Measurements from ENCODE around the gene PHF3. TPM values are rescaled to one million over a fixed set of nuclear protein-coding genes. Genes with fewer than 3 reads are reported as not detected.

PHF3 gene
- total RNA-seq, 5 donors from 2014 or later (not counting 1 experiment from before 2014, with no cell fraction given), result 78.5 to 110 (median 93.3) TPM

DNA sequence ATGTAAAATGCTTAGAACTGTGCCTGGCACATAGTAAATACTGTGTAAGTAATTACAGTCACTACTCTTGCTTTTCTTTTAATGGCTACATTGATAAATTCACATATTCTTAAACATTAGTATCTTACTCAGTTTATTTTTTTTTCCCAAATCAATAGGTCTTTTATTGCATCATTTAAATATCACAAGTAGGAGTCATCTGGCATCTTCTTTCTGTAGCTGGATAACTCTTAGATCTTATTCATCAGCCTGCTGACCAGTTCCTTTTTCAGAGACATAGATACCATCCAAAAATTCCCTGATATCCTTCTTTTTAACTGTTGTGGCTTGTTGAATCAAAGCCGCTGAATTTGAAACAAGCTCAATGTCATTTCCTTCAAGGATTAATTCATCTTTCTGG, 20.0 kb upstream of the PHF3 start:
- H3K4me3 ChIP-seq (ENCODE audit: control insufficient read depth in 1 of 2, extremely low read depth in 1 of 2, low read length in 1 of 2), result no peak overlapping the region
- Mint-ChIP-seq H3K27ac (no peak overlapping the region), H3K27me3 (peaks cover 16 to 42% of the 10 kb centered on the region in 2 donors), H3K4me3 (no peak overlapping the region), H3K9me3 (no peaks in the 10 kb centered on the region), H3K36me3 (no peaks in the 10 kb centered on the region), H3K4me1 (peaks cover 0 to 5% (median 0%) of the 10 kb centered on the region in 3 donors)
- ATAC-seq (replicated peaks in 1 of 4) (no peak), DNase-seq (no peak)
- H3K36me3 ChIP-seq (ENCODE audit: control insufficient read depth in 2 of 2, extremely low read depth in 1 of 2, insufficient read depth in 1 of 2, low read length in 1 of 2), result no peaks in the 10 kb centered on the region
- WGBS (ENCODE audit: insufficient coverage), result 100% methylated on average over 1 of the region's 1 CpG
- CTCF ChIA-PET, result interaction anchor here in 1 of 2 donors (0.6 kb wide), 1 partner anchor 15 kb away, joined by 7 read pairs; no protein-coding TSS in a partner anchor
- peaks cover 0 to 5% of the 10 kb centered on the region in 2 experiments for H3K27me3 ChIP-seq (replicated peaks in 1 of 2; ENCODE audit: control insufficient read depth in 2 of 2, extremely low read depth in 1 of 2, insufficient read depth in 2 of 2, low read length in 1 of 2)
- no peak overlapping the region for H3K27ac ChIP-seq (ENCODE audit: low read length)
- no peaks in the 10 kb centered on the region for H3K4me1 ChIP-seq (ENCODE audit: control insufficient read depth in 1 of 2, extremely low read depth in 1 of 2, insufficient read depth in 2 of 2, low read length in 2 of 2)
- no peaks in the 10 kb centered on the region for H3K9me3 ChIP-seq
- POLR2A ChIA-PET, result no interaction called here

GRCh38 chr6:63624091-63624490, 11.5 kb upstream of the PHF3 start:
- DNase-seq (no peak), ATAC-seq (replicated peaks in 1 of 4) (no peak)
- H3K9me3 ChIP-seq, result no peaks in the 10 kb centered on the region
- no peaks in the 10 kb centered on the region for H3K9me3 Mint-ChIP-seq
- H3K4me1 Mint-ChIP-seq, result no peaks in the 10 kb centered on the region
- no peaks in the 10 kb centered on the region for H3K4me1 ChIP-seq (ENCODE audit: control insufficient read depth in 1 of 2, extremely low read depth in 1 of 2, insufficient read depth in 2 of 2, low read length in 2 of 2)
- no peak overlapping the region for H3K4me3 ChIP-seq (ENCODE audit: control insufficient read depth in 1 of 2, extremely low read depth in 1 of 2, low read length in 1 of 2)
- H3K27ac ChIP-seq (ENCODE audit: low read length), result no peak overlapping the region
- no peaks in the 10 kb centered on the region for H3K36me3 ChIP-seq (ENCODE audit: control insufficient read depth in 2 of 2, extremely low read depth in 1 of 2, insufficient read depth in 1 of 2, low read length in 1 of 2)
- H3K27me3 ChIP-seq (replicated peaks in 1 of 2; ENCODE audit: control insufficient read depth in 2 of 2, extremely low read depth in 1 of 2, insufficient read depth in 2 of 2, low read length in 1 of 2), result peaks cover 0 to 5% of the 10 kb centered on the region in 2 experiments
- 80% methylated on average over 1 of the region's 2 CpGs for WGBS (ENCODE audit: insufficient coverage)
- ChIA-PET POLR2A (interaction anchor here in 1 of 2 donors (0.5 kb wide), 1 partner anchor 11 kb away, joined by 6 read pairs; no protein-coding TSS in a partner anchor), CTCF (interaction anchor here in 1 of 2 donors (0.6 kb wide), 1 partner anchor 22 kb away, joined by 3 read pairs; no protein-coding TSS in a partner anchor)
- peaks cover 18 to 20% of the 10 kb centered on the region in 2 donors for H3K27me3 Mint-ChIP-seq
- H3K27ac Mint-ChIP-seq, result no peak overlapping the region
- H3K36me3 Mint-ChIP-seq, result no peaks in the 10 kb centered on the region
- no peak overlapping the region for H3K4me3 Mint-ChIP-seq

DNA sequence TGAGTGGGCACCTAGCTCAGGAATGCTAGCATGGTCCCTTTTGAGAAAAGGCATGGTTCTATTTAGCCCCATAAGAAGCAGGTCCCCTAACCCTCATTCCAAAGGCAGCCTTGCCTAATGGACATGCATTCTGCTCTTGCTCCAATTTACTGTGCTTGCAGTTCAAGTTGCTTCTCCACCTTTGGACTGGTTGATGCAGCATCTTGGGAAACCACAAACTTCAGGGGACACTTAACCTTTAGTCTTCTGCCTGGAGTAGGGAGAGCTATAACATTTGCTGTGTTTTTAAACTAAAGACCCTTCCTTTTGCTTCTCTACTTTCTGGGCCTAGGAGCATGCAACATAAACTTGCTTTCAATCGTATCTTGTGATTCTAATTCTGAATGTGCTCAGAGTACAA, 5.1 kb upstream of the PHF3 start:
- H3K27ac Mint-ChIP-seq, result no peak overlapping the region
- H3K4me1 Mint-ChIP-seq, result peaks cover 13 to 16% (median 14%) of the 10 kb centered on the region in 3 donors
- no peak for DNase-seq
- ChIA-PET POLR2A (no interaction called here), CTCF (interaction anchor here in 1 of 2 donors (0.6 kb wide), 1 partner anchor 74 kb away, joined by 3 read pairs; no protein-coding TSS in a partner anchor)
- Histone ChIP-seq H3K4me3 (ENCODE audit: control insufficient read depth in 1 of 2, extremely low read depth in 1 of 2, low read length in 1 of 2) (no peak overlapping the region), H3K27ac (ENCODE audit: low read length) (no peak overlapping the region), H3K9me3 (no peaks in the 10 kb centered on the region), H3K27me3 (replicated peaks in 1 of 2; ENCODE audit: control insufficient read depth in 2 of 2, extremely low read depth in 1 of 2, insufficient read depth in 2 of 2, low read length in 1 of 2) (peaks cover 0 to 3% of the 10 kb centered on the region in 2 experiments), H3K36me3 (ENCODE audit: control insufficient read depth in 2 of 2, extremely low read depth in 1 of 2, insufficient read depth in 1 of 2, low read length in 1 of 2) (no peaks in the 10 kb centered on the region), H3K4me1 (ENCODE audit: control insufficient read depth in 1 of 2, extremely low read depth in 1 of 2, insufficient read depth in 2 of 2, low read length in 2 of 2) (peaks cover 6 to 8% of the 10 kb centered on the region in 2 experiments)
- H3K27me3 Mint-ChIP-seq, result peaks cover 0 to 4% of the 10 kb centered on the region in 2 donors
- ATAC-seq (replicated peaks in 1 of 4), result no peak
- no peaks in the 10 kb centered on the region for H3K9me3 Mint-ChIP-seq
- WGBS (ENCODE audit: insufficient coverage), result no CpG with 5 or more reads among the region's 1 CpG
- H3K4me3 Mint-ChIP-seq, result no peak overlapping the region
- no peaks in the 10 kb centered on the region for H3K36me3 Mint-ChIP-seq

DNA sequence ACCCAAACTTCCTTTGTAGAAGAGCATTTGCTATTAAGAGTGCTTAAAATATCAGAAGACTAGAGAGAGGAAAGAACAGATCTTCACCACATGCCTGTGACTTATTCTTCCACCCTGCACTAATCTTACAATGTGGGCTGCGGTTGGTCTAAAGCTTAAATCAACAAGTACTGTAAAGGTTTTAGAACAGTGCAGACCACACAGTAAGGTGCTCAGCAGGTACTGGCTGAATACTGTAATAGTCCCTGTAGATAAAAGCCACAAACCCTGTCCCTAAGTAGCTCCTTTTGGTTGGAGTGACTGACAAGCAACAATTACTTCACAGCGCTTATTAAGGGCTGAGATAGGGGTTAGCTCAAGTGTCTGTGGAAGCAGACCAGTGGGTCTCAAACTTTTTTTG, 972 bp upstream of the PHF3 start:
- Histone ChIP-seq H3K27me3 (replicated peaks in 1 of 2; ENCODE audit: control insufficient read depth in 2 of 2, extremely low read depth in 1 of 2, insufficient read depth in 2 of 2, low read length in 1 of 2) (no peaks in the 10 kb centered on the region), H3K36me3 (ENCODE audit: control insufficient read depth in 2 of 2, extremely low read depth in 1 of 2, insufficient read depth in 1 of 2, low read length in 1 of 2) (no peaks in the 10 kb centered on the region), H3K4me1 (ENCODE audit: control insufficient read depth in 1 of 2, extremely low read depth in 1 of 2, insufficient read depth in 2 of 2, low read length in 2 of 2) (peaks cover 8 to 21% of the 10 kb centered on the region in 2 experiments), H3K9me3 (no peaks in the 10 kb centered on the region), H3K27ac (ENCODE audit: low read length) (peak overlapping the region; percentile 86), H3K4me3 (ENCODE audit: control insufficient read depth in 1 of 2, extremely low read depth in 1 of 2, low read length in 1 of 2) (no peak overlapping the region)
- no peaks in the 10 kb centered on the region for H3K9me3 Mint-ChIP-seq
- no peaks in the 10 kb centered on the region for H3K36me3 Mint-ChIP-seq
- WGBS (ENCODE audit: insufficient coverage), result no CpG with 5 or more reads among the region's 2 CpGs
- ATAC-seq (replicated peaks in 1 of 4), result no peak
- H3K4me3 Mint-ChIP-seq, result peak overlapping the region; percentile 98 to 100 (median 98)
- H3K27me3 Mint-ChIP-seq, result no peaks in the 10 kb centered on the region
- ChIA-PET POLR2A (interaction anchor here (0.5 to 2.4 kb wide), 6 partner anchors 12 to 61 kb away, joined by 3 to 15 read pairs (median 4); no protein-coding TSS in a partner anchor), CTCF (interaction anchor here (0.5 to 2.4 kb wide), 10 partner anchors 9 to 76 kb away, joined by 3 to 9 read pairs (median 4); no protein-coding TSS in a partner anchor)
- DNase-seq, result no peak
- H3K4me1 Mint-ChIP-seq, result peaks cover 36 to 47% (median 40%) of the 10 kb centered on the region in 3 donors
- H3K27ac Mint-ChIP-seq, result peak overlapping the region; percentile 97 to 99

- Mint-ChIP-seq H3K27ac (peak overlapping the region; percentile 97 to 99), H3K36me3 (no peaks in the 10 kb centered on the region), H3K4me1 (peaks cover 41 to 53% (median 46%) of the 10 kb centered on the region in 3 donors), H3K9me3 (no peaks in the 10 kb centered on the region), H3K27me3 (no peaks in the 10 kb centered on the region), H3K4me3 (peak overlapping the region; percentile 98 to 100 (median 98))
- H3K4me3 ChIP-seq (ENCODE audit: control insufficient read depth in 1 of 2, extremely low read depth in 1 of 2, low read length in 1 of 2), result peak overlapping the region; percentile 58
- no peaks in the 10 kb centered on the region for H3K9me3 ChIP-seq
- peak overlapping the region; percentile 86 for H3K27ac ChIP-seq (ENCODE audit: low read length)
- DNase-seq (peak in 1 of 35 experiments; percentile 1), ATAC-seq (replicated peaks in 1 of 4) (peak in 3 of 4 experiments; percentile 9 to 38 (median 19))
- peaks cover 8 to 26% of the 10 kb centered on the region in 2 experiments for H3K4me1 ChIP-seq (ENCODE audit: control insufficient read depth in 1 of 2, extremely low read depth in 1 of 2, insufficient read depth in 2 of 2, low read length in 2 of 2)
- H3K27me3 ChIP-seq (replicated peaks in 1 of 2; ENCODE audit: control insufficient read depth in 2 of 2, extremely low read depth in 1 of 2, insufficient read depth in 2 of 2, low read length in 1 of 2), result no peaks in the 10 kb centered on the region
- no peaks in the 10 kb centered on the region for H3K36me3 ChIP-seq (ENCODE audit: control insufficient read depth in 2 of 2, extremely low read depth in 1 of 2, insufficient read depth in 1 of 2, low read length in 1 of 2)
- ChIA-PET CTCF (interaction anchor here (0.6 to 2.4 kb wide), 12 partner anchors 8 to 129 kb away, joined by 4 to 9 read pairs (median 5); no protein-coding TSS in a partner anchor), POLR2A (interaction anchor here (0.6 to 2.4 kb wide), 14 partner anchors 10 to 282 kb away, joined by 3 to 15 read pairs (median 6); no protein-coding TSS in a partner anchor)
- 0% methylated on average over 1 of the region's 5 CpGs for WGBS (ENCODE audit: insufficient coverage)
Observed at GRCh38 chr6:63635215-63635587, 401 bp upstream of the PHF3 start.

DNA sequence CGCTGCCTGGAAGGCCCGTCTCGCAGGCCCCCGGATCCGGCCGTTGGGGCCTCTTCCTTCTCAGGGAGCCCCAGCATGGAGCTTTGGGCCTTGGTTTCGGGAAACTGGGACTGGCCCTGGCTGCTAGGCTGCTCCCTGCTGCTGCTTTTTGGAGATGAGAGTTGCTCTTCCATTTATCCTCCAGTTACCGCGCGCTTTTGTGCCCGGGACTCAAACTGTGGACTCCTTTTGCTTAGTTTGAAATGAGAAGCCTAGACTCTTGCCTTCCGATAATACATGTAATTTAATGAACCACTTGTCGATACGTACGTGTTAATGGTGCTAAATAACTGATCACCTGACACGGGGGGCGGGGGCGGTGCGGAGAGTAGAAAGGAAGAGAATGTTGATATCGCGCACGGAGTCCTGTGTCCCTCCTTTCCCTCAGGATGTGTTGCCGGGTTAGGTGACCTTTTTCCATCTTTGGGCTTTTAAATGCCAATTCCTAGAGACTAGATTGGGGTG, 968 bp downstream of the PHF3 start:
- CTCF ChIA-PET, result interaction anchor here in 1 of 2 donors (1.2 to 1.5 kb wide), 2 partner anchors 128 kb away, joined by 5 to 6 read pairs; no protein-coding TSS in a partner anchor
- Mint-ChIP-seq H3K9me3 (no peaks in the 10 kb centered on the region), H3K27ac (peak overlapping the region; percentile 97 to 98), H3K4me3 (peak overlapping the region; percentile 98 to 100 (median 98)), H3K4me1 (peaks cover 54 to 67% (median 58%) of the 10 kb centered on the region in 3 donors), H3K36me3 (no peaks in the 10 kb centered on the region), H3K27me3 (no peaks in the 10 kb centered on the region)
- no peak for ATAC-seq (replicated peaks in 1 of 4)
- Histone ChIP-seq H3K4me3 (ENCODE audit: control insufficient read depth in 1 of 2, extremely low read depth in 1 of 2, low read length in 1 of 2) (peak overlapping the region; percentile 52 to 96), H3K36me3 (ENCODE audit: control insufficient read depth in 2 of 2, extremely low read depth in 1 of 2, insufficient read depth in 1 of 2, low read length in 1 of 2) (no peaks in the 10 kb centered on the region), H3K9me3 (no peaks in the 10 kb centered on the region), H3K27me3 (replicated peaks in 1 of 2; ENCODE audit: control insufficient read depth in 2 of 2, extremely low read depth in 1 of 2, insufficient read depth in 2 of 2, low read length in 1 of 2) (no peaks in the 10 kb centered on the region), H3K4me1 (ENCODE audit: control insufficient read depth in 1 of 2, extremely low read depth in 1 of 2, insufficient read depth in 2 of 2, low read length in 2 of 2) (peaks cover 8 to 33% of the 10 kb centered on the region in 2 experiments), H3K27ac (ENCODE audit: low read length) (peak overlapping the region; percentile 94)
- WGBS (ENCODE audit: insufficient coverage), result 0% methylated on average over 17 of the region's 23 CpGs
- POLR2A ChIA-PET, result interaction anchor here (0.6 to 1.0 kb wide), 4 partner anchors 12 to 55 kb away, joined by 3 to 5 read pairs (median 4); no protein-coding TSS in a partner anchor
- DNase-seq, result peak; percentile 9 to 64 (median 43)

Measured in T-cell (primary cell).